Liver (tissue), 9 donors: ENCODE results near the gene MAD2L2. TPM values are rescaled to one million over a fixed set of nuclear protein-coding genes. Genes with fewer than 3 reads are reported as not detected.

Experiments used
- DNase-seq: peaks from one replicate; pipeline ENCODE4 v3.0.0-alpha.2; 2017; ENCODE audit warnings: low spot score
- H3K27ac ChIP-seq, 2 donors: one replicate each; pipeline ENCODE4 v1.7.0; 2013; ENCODE audit warnings: inconsistent platforms in 2 of 2, low read length in 2 of 2, control low read depth in 1 of 2, low read depth in 1 of 2, mild to moderate bottlenecking in 1 of 2
- H3K27me3 ChIP-seq, 4 donors: one replicate each; pipeline versions ENCODE4 v1.6.1 to v1.7.0; 2013; ENCODE audit warnings: low read length in 3 of 4, inconsistent platforms in 1 of 4, mild to moderate bottlenecking in 1 of 4, moderate library complexity in 1 of 4; ENCODE audit not compliant: control insufficient read depth in 4 of 4, insufficient read depth in 4 of 4
- H3K36me3 ChIP-seq, 4 donors: one replicate each; pipeline versions ENCODE4 v1.6.1 to v1.7.0; 2013; ENCODE audit warnings: low read length in 3 of 4, mild to moderate bottlenecking in 3 of 4, low read depth in 1 of 4, moderate library complexity in 1 of 4; ENCODE audit not compliant: control insufficient read depth in 4 of 4, insufficient read depth in 3 of 4
- H3K4me1 ChIP-seq, 4 donors: one replicate each; pipeline versions ENCODE4 v1.6.1 to v1.7.0; 2013; ENCODE audit warnings: low read length in 3 of 4, mild to moderate bottlenecking in 3 of 4, moderate library complexity in 1 of 4; ENCODE audit not compliant: control insufficient read depth in 4 of 4, insufficient read depth in 4 of 4
- H3K4me3 ChIP-seq, 3 donors: one replicate each; pipeline versions ENCODE4 v1.6.1 to v1.7.0; 2013; ENCODE audit warnings: low read length in 3 of 3, control low read depth in 1 of 3, low read depth in 1 of 3, mild to moderate bottlenecking in 1 of 3
- H3K9ac ChIP-seq, 2 donors: one replicate each; pipeline ENCODE4 v1.7.0; 2013; ENCODE audit warnings: low read length in 2 of 2, mild to moderate bottlenecking in 2 of 2, moderate library complexity in 2 of 2, control low read depth in 1 of 2, low read depth in 1 of 2
- H3K9me3 ChIP-seq, 4 donors: one replicate each; pipeline versions ENCODE4 v1.6.1 to v1.7.0; 2013; ENCODE audit warnings: low read length in 3 of 4; ENCODE audit not compliant: control insufficient read depth in 4 of 4
- ATF3 ChIP-seq: IDR thresholded peaks from 2 replicates; pipeline ENCODE4 v1.6.1; 2016; ENCODE audit warnings: antibody characterized with exemption
- CTCF ChIP-seq: fragments of 150-350 bp; IDR thresholded peaks from 2 replicates; pipeline ENCODE4 v1.5.1; 2017; ENCODE audit warnings: improper control_type of control experiment, low read depth, low read length; ENCODE audit not compliant: missing input control
- EGR1 ChIP-seq, 2 donors: IDR thresholded peaks; 2 replicates each; pipeline ENCODE4 v1.6.1; 2016 to 2018; ENCODE audit warnings: antibody characterized with exemption in 2 of 2, low read depth in 2 of 2
- FOXA1 ChIP-seq: IDR thresholded peaks from 2 replicates; pipeline ENCODE4 v1.6.1; 2016; ENCODE audit warnings: antibody characterized with exemption
- FOXA2 ChIP-seq: IDR thresholded peaks from 2 replicates; pipeline ENCODE4 v1.6.1; 2016; ENCODE audit warnings: antibody characterized with exemption
- GABPA ChIP-seq, 2 donors: IDR thresholded peaks in 1 of 2; conservative IDR thresholded peaks in 1 of 2; 2 replicates each; pipeline ENCODE4 v1.6.1; 2016; ENCODE audit warnings: antibody characterized with exemption in 2 of 2, mild to moderate bottlenecking in 1 of 2, moderate library complexity in 1 of 2
- HNF4A ChIP-seq, 2 donors: conservative IDR thresholded peaks; 2 replicates each; pipeline ENCODE4 v1.6.1; 2016; ENCODE audit warnings: antibody characterized with exemption in 2 of 2, mild to moderate bottlenecking in 2 of 2
- HNF4G ChIP-seq: IDR thresholded peaks from 2 replicates; pipeline ENCODE4 v1.6.1; 2016; ENCODE audit warnings: antibody characterized with exemption
- JUND ChIP-seq, 2 donors: IDR thresholded peaks; 2 replicates each; pipeline ENCODE4 v1.6.1; 2016; ENCODE audit warnings: antibody characterized with exemption in 2 of 2
- MAX ChIP-seq: IDR thresholded peaks from 2 replicates; pipeline ENCODE4 v1.6.1; 2016; ENCODE audit warnings: antibody characterized with exemption
- NR2F2 ChIP-seq: IDR thresholded peaks from 2 replicates; pipeline ENCODE4 v1.6.1; 2016; ENCODE audit warnings: antibody characterized with exemption
- RAD21 ChIP-seq, 2 donors: IDR thresholded peaks; 2 replicates each; pipeline ENCODE4 v1.6.1; 2016; ENCODE audit warnings: antibody characterized with exemption in 2 of 2, mild to moderate bottlenecking in 2 of 2
- REST ChIP-seq: IDR thresholded peaks from 2 replicates; pipeline ENCODE4 v1.6.1; 2016; ENCODE audit warnings: antibody characterized with exemption, mild to moderate bottlenecking
- RXRA ChIP-seq, 2 donors: IDR thresholded peaks; 2 replicates each; pipeline ENCODE4 v1.6.1; 2017 to 2018; ENCODE audit warnings: antibody characterized with exemption in 2 of 2, mild to moderate bottlenecking in 1 of 2
- SP1 ChIP-seq: IDR thresholded peaks from 2 replicates; pipeline ENCODE4 v1.6.1; 2018; ENCODE audit warnings: antibody characterized with exemption, mild to moderate bottlenecking
- TAF1 ChIP-seq: conservative IDR thresholded peaks from 2 replicates; pipeline ENCODE4 v1.6.1; 2016; ENCODE audit warnings: antibody characterized with exemption, mild to moderate bottlenecking
- YY1 ChIP-seq: IDR thresholded peaks from 2 replicates; pipeline ENCODE4 v1.6.1; 2016; ENCODE audit warnings: antibody characterized with exemption, mild to moderate bottlenecking
- ZBTB33 ChIP-seq: IDR thresholded peaks from 2 replicates; pipeline ENCODE4 v1.6.1; 2016; ENCODE audit warnings: antibody characterized with exemption
- WGBS: extraction: QIAGEN DNeasy Blood & Tissue Kit; methylation state at CpG from one replicate; pipeline ENCODE4 v1.1.7; 2013; 5-methylcytosine and 5-hydroxymethylcytosine counted together
- polyA plus RNA-seq, 2 donors: library from polyadenylated mRNA; stranded (reverse) in 1 of 2; unstranded in 1 of 2; fragments of 200-250 nt in 1 of 2; fragments of >200 nt in 1 of 2; fragmentation: Nextera tagmentation in 1 of 2; extraction: Ambion mirVana in 1 of 2; gene quantifications; one replicate each; pipeline versions ENCODE4 v1.2.1 to v1.2.3, GENCODE V29; 2013 to 2015
- total RNA-seq, 2 donors: library from RNA; depleted of rRNA; stranded (reverse); fragments of >200 nt; gene quantifications; one replicate each; pipeline ENCODE4 v1.2.3, GENCODE V29; 2014
- donor health status: healthy.
- donor health status: healthy.
- donor health status: healthy.
- donor health status: healthy.
- donor health status: healthy.

MAD2L2 gene
- total and polyA plus RNA-seq, 4 donors = 17.5 to 43.1 (median 31.9) TPM

GRCh38 chr1:11682287-11682771 is 1.4 kb upstream of the MAD2L2 start:
- Histone ChIP-seq H3K27me3 (no peaks in the 10 kb centered on the region), H3K4me3 (no peak overlapping the region), H3K4me1 (peaks cover 2 to 18% (median 12%) of the 10 kb centered on the region in 4 donors), H3K9me3 (no peaks in the 10 kb centered on the region), H3K27ac (no peak overlapping the region), H3K9ac (no peak overlapping the region), H3K36me3 (no peaks in the 10 kb centered on the region)
- TF ChIP-seq TAF1 (no peak), HNF4A (conservative IDR thresholded peaks at IDR 0.05) (peak in 1 of 2 donors; percentile 28)
- WGBS = 28% methylated on average over 7 of the region's 7 CpGs
- no peak for DNase-seq

GRCh38 chr1:11680270-11681070 is 478 bp downstream of the MAD2L2 start:
- H3K9ac ChIP-seq = peak overlapping the region; percentile 26 to 77
- 13% methylated on average over 65 of the region's 65 CpGs for WGBS
- TF ChIP-seq ATF3 (no peak), ZBTB33 (no peak), FOXA2 (no peak), RXRA (IDR thresholded peaks at IDR 0.05) (no peak), HNF4A (conservative IDR thresholded peaks at IDR 0.05) (no peak), FOXA1 (no peak), NR2F2 (no peak), JUND (IDR thresholded peaks at IDR 0.05) (no peak), HNF4G (no peak), YY1 (no peak), REST (no peak), GABPA (IDR thresholded peaks at IDR 0.05 in 1 of 2, conservative IDR thresholded peaks at IDR 0.05 in 1 of 2) (no peak), RAD21 (IDR thresholded peaks at IDR 0.05) (no peak), TAF1 (no peak), CTCF (no peak), SP1 (no peak), EGR1 (IDR thresholded peaks at IDR 0.05; ENCODE audit: low read depth in 2 of 2) (no peak), MAX (no peak)
- H3K4me3 ChIP-seq = peak overlapping the region; percentile 36 to 79 (median 70)
- H3K27ac ChIP-seq = peak overlapping the region; percentile 77 to 89
- H3K4me1 ChIP-seq = peaks cover 10 to 34% (median 25%) of the 10 kb centered on the region in 4 donors
- no peaks in the 10 kb centered on the region for H3K36me3 ChIP-seq
- no peaks in the 10 kb centered on the region for H3K27me3 ChIP-seq
- no peak for DNase-seq
- no peaks in the 10 kb centered on the region for H3K9me3 ChIP-seq
